Right forelimb (tissue), 1 donor: ENCODE data around the gene TMEM95.
"Not testable (repeated sequence)": the region's sequence is repeated elsewhere in the genome, so short reads cannot be mapped to it uniquely, and the experiment has no call there.

Experiments
- DNase-seq: peaks from one replicate; pipeline ENCODE4 v3.0.0-alpha.2; 2018

The TMEM95 gene

DNA sequence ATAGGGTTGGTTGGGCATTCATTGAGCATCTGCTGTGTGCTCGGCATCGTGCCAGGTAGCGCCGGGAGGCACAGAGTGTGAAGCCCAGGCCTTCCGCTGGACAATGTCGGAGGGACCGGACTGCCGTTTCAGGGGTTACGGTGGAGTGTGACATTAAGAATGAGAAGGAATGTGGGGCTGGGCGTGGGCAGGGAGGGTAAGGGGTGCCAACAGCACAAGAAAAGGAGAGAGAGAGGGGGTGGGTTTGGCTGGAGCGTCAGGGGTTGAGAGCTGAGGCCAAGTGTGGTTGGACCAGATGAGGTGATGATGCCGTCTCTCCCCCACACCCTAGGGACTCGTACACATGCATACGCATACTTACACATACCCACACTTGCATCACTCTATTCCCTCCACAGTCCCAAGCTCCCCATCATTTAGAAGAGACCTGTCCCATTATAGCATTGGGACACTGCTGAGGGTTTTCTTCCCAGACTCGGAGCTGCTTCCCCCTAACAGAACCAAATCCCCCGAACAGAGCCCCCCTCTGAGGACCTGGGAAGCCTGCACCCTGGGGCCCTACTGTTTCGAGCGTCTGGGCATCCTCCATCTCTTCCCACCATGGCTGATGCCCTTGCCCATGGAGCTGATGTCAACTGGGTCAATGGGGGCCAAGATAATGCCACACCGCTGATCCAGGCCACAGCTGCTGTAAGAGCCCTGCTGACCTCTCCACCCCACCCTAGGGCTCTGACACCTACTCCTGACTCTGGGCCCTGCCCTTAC lies 6.3 kb upstream of the TMEM95 start:
- DNase-seq: no peak

DNA sequence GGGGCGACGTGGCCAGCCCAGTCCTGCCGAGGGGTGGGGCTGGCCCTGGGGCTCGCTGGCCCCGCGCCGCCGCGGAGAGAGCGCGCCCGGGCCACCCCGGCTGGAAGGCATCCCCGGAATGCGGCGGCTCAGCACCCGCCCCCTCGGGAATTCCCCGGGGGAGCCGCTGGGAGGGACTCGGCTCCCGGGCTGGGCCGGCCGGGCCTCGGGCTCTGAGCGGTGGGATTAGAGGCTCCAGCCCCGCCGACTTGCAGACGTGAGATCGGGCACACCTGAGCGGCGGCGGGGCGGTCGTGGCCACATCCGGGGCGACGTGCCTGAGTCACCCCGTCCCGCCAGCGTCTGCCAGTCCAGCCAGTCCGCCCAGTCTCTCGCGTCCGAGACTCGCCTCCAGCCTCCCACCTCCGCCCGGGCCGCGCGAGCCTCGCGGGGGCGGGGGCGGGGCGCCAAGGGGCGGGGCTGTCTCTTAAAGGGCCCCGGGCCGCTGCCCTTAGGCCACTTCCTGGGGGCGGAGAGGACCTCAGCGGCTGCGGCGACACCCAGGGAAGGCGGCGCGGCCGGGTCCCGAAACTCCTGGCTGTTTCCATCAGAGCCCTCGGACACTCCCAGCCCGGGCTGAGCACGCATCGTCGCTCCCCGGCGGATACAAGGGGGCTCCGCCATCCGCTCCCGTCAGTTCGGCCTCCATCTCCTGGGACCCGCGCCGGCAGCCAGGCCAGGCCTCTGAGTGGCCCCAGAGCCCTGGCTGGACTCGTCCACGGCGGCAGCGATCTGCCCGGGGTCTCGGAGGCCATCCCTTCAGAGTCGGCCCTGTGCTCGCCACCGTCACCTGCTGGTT lies 3.1 kb upstream of the TMEM95 start, which contains the start of gene KCTD11:
Gene KCTD11 (plus strand): TSS at position 498 of the 838 bp plus-strand sequence.
- DNase-seq: peak; percentile 90

DNA sequence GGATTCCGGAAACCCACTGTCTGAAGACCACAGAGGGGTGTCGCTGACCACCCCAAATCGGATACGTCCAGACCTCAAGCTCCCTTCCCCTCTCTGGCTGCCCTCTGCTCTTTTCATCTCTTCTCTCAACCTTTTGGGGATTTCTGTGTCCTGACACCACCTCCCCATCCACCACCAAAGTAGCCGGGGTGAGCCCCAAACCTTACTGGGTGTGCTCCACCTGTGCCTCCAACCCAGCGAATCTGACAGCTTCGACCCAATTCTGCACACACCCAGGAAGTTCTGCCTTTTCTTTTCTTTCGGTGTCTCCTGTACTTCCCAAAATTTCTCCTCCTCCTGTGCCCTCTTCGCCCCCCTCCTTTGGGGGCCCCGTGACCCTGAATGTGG lies 2.5 kb upstream of the TMEM95 start:
- no peak for DNase-seq

DNA sequence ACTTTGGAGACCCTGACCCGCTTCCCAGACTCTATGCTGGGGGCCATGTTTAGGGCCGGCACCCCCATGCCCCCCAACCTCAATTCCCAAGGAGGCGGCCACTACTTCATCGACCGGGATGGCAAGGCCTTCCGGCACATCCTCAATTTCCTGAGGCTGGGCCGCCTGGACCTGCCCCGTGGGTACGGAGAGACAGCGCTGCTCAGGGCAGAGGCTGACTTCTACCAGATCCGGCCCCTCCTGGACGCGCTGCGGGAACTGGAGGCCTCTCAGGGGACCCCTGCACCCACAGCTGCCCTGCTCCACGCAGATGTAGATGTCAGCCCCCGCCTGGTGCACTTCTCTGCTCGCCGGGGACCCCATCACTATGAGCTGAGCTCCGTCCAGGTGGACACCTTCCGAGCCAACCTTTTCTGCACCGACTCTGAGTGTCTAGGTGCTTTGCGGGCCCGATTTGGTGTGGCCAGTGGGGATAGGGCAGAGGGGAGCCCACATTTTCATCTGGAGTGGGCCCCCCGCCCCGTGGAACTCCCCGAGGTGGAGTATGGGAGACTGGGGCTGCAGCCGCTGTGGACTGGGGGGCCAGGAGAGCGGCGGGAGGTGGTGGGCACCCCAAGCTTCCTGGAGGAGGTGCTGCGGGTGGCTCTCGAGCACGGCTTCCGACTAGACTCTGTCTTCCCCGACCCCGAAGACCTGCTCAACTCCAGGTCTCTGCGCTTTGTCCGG lies 1.9 kb upstream of the TMEM95 start:
- DNase-seq: no peak

DNA sequence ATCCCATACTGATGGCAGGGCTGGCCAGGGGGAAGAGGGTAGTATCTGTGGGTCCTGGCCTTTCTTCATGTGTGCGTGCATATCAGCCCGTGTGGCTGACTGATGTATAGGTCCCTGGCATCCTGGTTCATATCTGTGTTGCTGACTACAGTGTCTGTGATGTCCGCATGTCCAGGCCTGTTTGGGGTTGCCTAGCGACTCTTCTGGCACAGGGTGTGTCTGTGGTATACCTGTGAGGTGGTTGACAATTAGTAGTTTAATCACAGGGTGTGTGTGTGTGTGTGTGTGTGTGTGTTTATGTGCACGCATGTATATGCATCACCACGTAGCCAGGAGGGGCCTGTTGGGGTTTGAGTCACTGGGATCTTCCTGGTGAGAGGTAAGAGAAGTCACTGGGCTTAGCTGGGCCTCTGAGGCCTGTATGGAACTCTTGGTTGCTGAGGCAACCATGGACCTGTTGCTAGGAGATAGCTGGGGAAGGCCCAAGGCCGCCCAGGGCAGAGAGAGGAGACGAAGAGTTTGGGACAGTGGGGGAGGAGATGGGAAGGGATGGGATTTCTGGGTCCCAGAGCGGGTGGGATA lies 603 bp upstream of the TMEM95 start:
- no peak for DNase-seq

DNA sequence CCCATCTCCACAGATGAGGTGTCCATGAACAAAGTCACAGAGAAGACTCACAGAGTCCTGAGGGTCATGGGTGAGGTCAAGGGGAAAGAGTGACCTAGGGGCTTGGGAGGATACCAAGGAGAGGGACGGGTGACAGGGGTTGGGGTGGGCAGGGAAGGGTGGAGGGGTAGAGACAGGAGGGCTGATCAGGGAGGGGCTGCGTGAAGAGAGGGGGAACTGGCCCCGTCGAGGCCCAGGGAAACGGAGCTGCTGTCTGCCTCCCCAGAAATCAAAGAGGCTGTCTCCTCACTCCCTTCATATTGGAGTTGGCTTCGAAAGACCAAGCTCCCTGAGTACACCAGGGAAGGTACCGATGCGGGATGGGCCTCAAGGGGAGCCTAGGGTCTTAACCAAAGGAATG lies 617 bp downstream of the TMEM95 start:
- DNase-seq: no peak

DNA sequence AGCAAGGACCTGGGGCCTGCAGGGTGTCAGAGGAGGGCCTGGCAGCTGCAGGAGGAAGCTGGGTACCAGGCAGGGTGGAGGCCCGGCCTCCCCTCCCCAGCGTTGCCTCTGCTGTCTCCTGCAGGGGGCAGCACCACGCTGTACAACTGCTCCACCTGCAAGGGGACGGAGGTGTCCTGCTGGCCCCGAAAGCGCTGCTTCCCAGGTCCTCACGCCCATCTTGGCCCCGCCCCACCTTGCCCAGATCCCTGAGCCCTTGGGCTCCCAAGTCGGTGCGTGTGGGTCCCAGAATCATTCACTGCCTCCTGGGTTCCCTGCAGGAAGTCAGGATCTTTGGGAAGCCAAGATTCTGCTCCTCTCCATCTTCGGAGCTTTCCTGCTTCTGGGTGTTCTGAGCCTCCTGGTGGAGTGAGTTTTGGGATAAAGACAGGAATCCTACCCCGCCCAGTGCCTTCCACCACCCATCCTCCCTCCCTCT lies 1.2 kb downstream of the TMEM95 start:
- peak; percentile 83 for DNase-seq

DNA sequence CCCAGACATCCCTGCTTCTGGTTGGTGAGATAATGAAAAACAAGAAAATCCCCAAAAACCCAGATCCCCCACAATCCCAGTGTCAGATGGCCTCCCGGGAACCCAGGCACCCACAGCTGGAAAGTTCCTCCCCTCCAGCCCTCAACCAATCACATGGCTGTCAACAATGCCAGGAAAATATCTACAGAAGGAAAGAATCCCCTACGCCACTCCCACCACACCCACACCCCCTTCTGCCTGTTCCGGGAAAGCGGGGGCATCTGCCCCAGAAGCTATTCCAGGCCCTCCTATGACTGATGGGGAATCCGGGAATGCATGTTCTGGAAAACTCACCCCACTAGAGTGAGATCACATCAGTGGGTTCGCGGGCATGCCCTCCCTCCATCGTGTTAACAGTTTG lies 1.8 kb downstream of the TMEM95 start:
- no peak for DNase-seq

DNA sequence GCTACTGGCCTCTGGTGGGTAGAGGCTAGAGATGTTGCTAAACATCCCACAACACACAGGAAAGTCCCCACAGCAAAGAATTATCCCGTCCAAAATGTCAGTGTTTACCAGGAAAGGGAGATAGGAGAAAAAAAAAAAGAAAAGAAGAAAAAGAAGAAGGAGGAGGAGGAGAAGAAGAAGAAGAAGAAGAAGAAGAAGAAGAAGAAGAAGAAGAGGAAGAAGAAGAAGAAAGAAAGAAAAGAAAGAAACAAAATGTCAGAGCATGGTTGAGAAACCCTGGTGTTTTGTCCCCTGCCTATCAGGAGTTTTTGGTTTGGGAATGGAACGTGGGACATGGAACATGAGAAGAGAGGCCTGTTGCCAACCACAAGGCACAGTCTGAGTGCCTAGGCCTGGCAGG lies 2.4 kb downstream of the TMEM95 start:
- DNase-seq: no peak

DNA sequence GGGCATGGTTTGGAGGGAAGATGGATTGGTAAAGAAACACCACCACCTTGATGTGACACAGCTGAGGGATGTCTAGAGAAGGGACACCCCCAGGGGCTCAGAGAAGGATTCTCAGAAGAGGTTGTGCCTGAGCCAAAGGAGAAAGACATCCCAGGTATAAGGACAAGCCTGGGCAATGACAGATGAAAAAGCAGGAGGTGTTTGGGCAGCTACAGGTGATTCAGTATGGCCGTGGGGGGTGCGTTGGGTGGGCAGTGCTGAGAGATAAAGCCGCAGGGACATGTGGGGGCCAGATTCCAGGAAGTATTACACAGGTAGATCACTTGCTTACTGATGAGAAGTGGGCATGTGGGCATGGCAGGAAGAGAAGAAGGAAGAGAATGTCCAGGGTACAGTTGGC lies 7.0 kb downstream of the TMEM95 start:
- DNase-seq: no peak

DNA sequence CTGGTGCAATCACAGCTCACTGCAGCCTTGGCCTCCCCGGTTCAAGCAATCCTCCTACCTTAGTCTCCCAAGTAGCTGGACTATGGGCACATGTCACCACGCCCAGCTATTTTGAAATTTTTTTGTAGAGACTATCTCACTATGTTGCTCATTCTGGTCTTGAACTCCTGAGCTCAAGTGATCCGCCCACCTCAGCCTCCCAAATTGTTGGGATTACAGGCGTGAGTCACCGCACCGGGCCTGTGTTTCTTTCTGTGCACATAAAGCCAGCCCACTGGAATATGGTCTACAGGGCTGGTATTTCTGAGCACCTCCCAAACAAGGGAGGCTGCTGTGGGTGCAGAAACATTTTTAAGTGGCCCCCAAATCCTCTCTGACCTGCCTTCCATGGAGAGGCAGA lies 8.4 kb downstream of the TMEM95 start:
- DNase-seq: no peak

DNA sequence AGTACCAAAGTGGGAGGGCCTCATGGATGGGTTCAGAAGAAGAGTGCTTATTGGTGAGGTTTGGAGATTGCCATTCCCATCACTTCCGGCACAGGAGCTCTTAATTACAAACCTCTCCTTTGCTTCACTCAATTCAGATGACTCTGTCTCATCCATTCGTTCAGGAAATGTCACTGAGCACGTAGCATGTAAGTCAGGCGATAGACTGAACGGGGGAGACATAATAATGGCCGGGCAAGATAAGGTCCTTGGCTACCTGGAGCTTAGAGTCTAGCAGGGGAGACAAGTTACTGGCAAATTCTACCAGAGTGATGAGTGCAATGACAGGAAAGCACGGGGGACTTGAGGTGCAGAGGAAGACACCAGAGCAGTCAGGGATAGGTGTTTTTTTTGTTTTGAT lies 11.0 kb downstream of the TMEM95 start:
- DNase-seq: not testable (repeated sequence)

DNA sequence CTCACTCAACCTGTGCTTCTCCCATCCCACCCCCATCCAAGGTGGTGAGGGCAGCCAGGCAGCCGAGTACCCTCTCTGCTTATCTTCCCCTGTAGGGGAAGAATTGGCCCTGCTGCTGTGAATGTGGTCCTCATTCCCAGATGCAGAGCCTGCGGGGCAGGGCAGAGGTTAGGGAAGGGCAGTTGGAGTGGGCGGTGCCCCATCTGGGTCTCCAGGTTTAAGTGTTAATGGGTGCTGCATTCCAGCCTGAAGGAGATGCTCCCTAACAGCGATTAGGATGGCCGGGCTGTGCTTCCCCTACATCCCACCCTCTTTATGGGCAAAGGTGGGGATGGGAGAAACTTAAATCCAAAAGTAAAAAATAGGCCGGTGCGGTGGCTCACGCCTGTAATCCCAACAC lies 12.1 kb downstream of the TMEM95 start:
- no peak for DNase-seq

DNA sequence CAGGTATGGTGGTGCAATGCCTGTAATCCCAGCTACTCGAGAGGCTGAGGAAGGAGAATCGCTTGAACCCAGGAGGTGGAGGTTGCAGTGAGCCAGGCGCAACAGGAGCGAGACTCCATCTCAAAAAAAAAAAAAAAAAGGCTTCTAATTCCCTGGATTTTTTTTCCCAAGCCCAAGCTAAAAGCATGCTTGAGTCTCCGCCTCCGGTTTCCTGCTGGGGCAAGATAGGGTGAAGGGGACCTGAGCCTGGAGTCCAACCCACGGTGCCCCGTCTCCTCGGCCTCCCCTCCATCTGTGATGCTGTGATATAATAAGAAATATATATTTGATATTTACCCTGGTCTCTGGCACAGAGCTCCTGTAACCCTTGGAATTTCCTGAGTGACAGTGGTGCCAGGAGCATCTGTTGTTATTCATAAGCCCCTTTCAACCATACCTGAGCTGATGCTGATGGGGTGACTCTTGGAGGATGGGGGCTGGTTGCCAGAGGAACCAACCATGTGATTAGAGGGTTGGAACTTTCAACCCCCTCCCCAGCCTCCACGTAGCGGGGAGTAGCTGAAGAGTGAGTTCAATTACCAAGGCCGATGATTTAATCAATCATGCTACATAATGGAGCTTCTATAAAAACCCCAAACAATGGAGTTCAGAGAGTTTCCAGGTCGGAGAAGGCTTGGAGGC lies 13.1 kb downstream of the TMEM95 start:
- no peak for DNase-seq

DNA sequence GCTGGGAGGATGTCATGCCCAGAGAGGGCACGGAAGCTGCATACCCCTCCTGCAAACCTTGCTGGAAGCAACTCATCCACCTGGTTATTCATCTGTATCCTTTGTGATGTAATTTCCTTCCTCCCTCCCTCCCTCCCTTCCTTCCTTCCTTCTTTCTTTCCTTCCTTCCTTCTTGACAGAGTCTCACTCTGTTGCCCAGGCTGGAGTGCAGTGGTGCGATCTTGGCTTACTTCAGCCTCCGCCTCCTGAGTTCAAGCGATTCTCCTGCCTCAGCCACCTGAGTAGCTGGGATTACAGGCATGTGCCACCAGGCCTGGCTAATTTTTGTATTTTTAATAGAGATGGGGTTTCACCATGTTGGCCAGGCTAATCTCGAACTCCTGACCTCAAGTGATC lies 13.6 kb downstream of the TMEM95 start:
- not testable (repeated sequence) for DNase-seq

DNA sequence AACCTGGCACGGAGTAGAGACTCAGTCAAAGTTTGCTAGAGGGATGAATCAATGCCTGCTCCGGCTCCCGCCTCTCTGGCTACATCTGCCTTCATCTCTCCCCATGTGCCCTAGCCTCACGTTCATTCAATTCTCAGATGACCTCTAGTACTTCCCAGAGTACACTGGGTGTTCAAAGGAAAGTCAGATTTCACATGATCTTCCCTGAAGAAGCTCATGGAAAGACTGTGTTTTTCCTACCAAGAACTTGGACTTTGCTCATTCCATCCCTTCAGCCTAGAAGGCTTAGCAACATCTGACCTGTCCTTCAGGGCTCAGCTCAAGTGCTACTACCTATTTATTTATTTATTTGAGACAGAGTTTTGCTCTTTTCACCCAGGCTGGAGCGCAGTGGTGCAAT lies 14.9 kb downstream of the TMEM95 start:
- DNase-seq: no peak

DNA sequence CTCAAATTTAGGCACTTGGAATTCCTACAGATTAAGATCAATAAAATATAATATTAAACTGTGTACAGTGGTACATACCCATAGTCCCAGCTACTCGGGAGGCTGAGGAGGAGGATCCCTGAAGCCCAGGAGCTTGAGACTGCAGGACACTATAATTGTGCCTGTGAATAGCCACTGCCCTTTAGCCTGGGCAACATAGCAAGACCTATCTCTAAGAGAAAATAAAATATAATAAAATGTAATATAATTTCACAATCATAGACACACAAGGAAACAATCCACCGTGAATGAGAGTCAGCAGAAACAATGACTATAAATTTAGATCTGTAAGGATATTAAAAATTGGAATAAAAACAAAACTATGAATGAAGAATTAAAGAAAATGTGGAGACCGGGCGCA lies 15.9 kb downstream of the TMEM95 start:
- DNase-seq: no peak

DNA sequence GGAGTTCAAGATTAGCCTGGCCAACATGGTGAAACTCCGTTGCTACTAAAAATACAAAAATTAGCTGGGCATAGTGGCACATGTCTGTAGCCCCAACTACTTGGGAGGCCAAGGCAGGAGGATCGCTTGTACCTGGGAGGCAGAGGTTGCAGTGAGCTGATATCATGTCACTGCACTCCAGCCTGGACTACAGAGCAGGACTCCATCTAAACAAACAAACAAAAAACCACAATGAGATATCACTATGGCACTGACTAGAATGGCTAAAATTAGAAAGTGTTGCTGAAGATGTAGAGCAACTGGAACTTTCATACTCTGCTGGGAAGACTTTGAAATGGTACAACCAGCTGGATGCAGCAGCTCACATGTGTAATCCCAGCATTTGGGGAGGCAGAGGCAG lies 19.4 kb downstream of the TMEM95 start:
- DNase-seq: no peak

DNA sequence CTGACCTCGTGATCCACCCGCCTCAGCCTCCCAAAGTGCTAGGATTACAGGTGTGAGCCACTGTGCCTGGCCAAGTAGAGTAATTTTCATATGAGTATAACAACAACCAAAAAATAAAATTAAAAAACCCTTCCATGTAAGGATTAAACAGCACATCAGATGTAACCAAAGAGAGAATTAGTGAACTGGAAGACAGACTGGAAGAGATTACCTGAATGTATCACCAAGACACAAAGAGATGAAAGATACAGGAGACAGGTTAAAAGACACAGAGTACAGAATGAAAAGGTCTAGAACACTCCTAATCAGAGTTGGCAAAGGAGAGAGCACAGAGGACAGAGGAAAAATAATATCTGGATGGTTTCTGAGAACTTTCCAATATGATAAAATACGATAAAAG lies 24.2 kb downstream of the TMEM95 start:
- no peak for DNase-seq

DNA sequence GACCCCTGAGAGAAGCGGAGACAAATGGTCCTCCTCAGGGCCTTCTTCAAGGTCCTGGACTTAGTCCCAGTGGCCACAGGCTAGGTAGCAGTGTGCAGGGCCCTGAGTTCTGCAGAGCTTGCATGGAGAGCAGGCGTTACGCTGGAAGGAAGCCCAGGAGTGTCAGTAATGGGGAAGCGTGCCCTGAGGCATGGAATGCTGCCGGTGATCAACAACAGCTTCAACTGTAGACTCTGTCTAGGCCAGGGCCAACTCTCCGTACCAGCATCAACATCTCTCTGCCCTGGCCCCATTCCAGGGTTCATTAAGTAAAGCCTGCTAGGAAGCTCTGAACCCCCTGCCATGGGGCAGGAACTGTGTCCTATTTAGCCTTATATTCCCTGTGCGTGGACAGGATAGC lies 25.4 kb downstream of the TMEM95 start:
- DNase-seq: no peak

DNA sequence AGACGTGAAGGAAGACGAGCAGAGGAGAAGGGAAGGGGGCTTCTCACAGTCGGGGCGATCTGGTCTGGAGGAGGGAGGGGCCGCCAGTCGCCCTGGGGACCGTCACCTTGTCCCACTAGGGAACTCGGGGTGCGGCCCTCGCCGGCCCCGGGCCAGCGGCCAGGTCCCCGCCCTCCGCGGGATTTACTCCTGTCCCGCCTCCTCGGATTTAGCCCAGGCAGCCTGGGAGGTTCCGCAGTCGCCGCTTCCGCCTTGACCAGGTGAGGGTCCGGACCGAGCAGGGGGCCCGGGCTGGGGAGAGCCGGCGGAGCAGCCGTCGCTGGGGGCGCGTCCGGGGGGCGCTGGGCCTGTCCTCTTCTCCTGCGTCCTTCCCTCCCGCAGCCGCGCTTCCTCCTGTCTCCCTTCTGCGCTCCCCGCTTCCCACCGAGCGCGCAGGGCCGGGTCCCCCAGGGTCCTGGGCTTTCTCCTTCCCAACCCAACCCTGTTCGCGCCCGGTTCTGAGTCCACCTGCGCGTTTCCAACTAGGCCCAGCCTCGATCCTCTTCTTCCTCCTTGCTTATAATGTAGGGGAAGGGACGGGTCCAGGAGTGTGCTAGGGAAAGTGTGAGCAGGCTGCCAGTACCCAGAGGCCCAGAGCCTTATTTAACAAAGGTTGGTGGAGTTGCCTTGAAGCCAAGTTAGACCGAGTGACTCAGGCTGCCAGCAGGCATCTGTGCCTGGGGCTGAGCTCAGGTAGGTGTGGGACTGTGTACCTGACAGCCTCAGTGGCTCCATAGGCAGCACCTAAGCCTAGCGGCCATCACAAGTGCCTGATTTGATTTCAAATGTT lies 26.1 kb downstream of the TMEM95 start, which contains the start of gene TNK1:
Gene TNK1 (plus strand): TSS at position 235 of the 829 bp plus-strand sequence. CDS start 1,838 bp downstream, outside the sequence.
- no peak for DNase-seq
